ENCODE results near the gene ATAT1. TPM values are rescaled to one million over a fixed set of nuclear protein-coding genes. Genes with fewer than 3 reads are reported as not detected.

Gene ATAT1
- 2.9 and 6.0 TPM in 2 replicates for total RNA-seq

GRCh38 chr6:30626484-30627366 lies at the start of gene ATAT1:
TSS of gene ATAT1 (plus strand) at chr6:30626874.

GRCh38 chr6:30616811-30617564 lies 9.7 kb upstream of the ATAT1 start, which contains the start of gene PPP1R10:
TSS of gene PPP1R10 (minus strand) at chr6:30617243. CDS start at chr6:30609944, 7,299 bp downstream.

GRCh38 chr6:30617565-30618269 lies 9.0 kb upstream of the ATAT1 start, which contains the start of gene MRPS18B:
TSS of gene MRPS18B (plus strand) at chr6:30617840. CDS start at chr6:30617866, 26 bp downstream.

GRCh38 chr6:30646450-30647241 lies 20.0 kb downstream of the ATAT1 start, which contains the start of gene C6orf136:
TSS of gene C6orf136 (plus strand) at chr6:30647133. CDS start at chr6:30647232, 99 bp downstream.

GRCh38 chr6:30672445-30673253 lies 46.0 kb downstream of the ATAT1 start, which contains the start of gene DHX16:
TSS of gene DHX16 (minus strand) at chr6:30673006. CDS start at chr6:30672841, 165 bp downstream.

GRCh38 chr6:30686009-30686907 lies 59.6 kb downstream of the ATAT1 start, which contains the start of gene PPP1R18:
TSS of gene PPP1R18 (minus strand) at chr6:30686645. CDS start at chr6:30686018, 627 bp downstream.

GRCh38 chr6:30690403-30691207 lies 63.9 kb downstream of the ATAT1 start, which contains the start of gene NRM:
TSS of gene NRM (minus strand) at chr6:30690984. CDS start at chr6:30690974, 10 bp downstream.

Other genes starting within 250 kb of the ATAT1 start
- gene HLA-E, start 137.4 kb upstream of the ATAT1 start, total RNA-seq, result 591 and 594 TPM in 2 replicates
- 33.2 and 40.0 TPM in 2 replicates for gene GNL1, start 70.4 kb upstream of the ATAT1 start, total RNA-seq
- 1.9 and 5.6 TPM in 2 replicates for gene PRR3, start 69.6 kb upstream of the ATAT1 start, total RNA-seq
- 48.7 and 53.4 TPM in 2 replicates for gene ABCF1, start 55.4 kb upstream of the ATAT1 start, total RNA-seq
- 21.8 and 24.0 TPM in 2 replicates for gene PPP1R10, start 9.6 kb upstream of the ATAT1 start, total RNA-seq
- gene MRPS18B, start 9.0 kb upstream of the ATAT1 start, total RNA-seq, result 55.8 and 57.7 TPM in 2 replicates
- gene C6orf136, start 20.3 kb downstream of the ATAT1 start, total RNA-seq, result 7.7 and 8.0 TPM in 2 replicates
- 31.8 and 36.3 TPM in 2 replicates for gene DHX16, start 46.1 kb downstream of the ATAT1 start, total RNA-seq
- gene PPP1R18, start 59.8 kb downstream of the ATAT1 start, total RNA-seq, result 78.3 and 93.0 TPM in 2 replicates
- 18.4 and 18.5 TPM in 2 replicates for gene NRM, start 64.1 kb downstream of the ATAT1 start, total RNA-seq
- gene MDC1, start 90.4 kb downstream of the ATAT1 start, total RNA-seq, result 12.4 and 12.5 TPM in 2 replicates
- gene TUBB, start 93.5 kb downstream of the ATAT1 start, total RNA-seq, result 1,014 and 1,183 TPM in 2 replicates
- 138 and 156 TPM in 2 replicates for gene FLOT1, start 115.8 kb downstream of the ATAT1 start, total RNA-seq
- 72.1 and 91.5 TPM in 2 replicates for gene IER3, start 117.7 kb downstream of the ATAT1 start, total RNA-seq